Measurements from ENCODE around the gene ZNF260.
"Not testable (repeated sequence)": the region's sequence is repeated elsewhere in the genome, so short reads cannot be mapped to it uniquely, and the experiment has no call there.

The ZNF260 gene

GRCh38 chr19:36528194-36528920 is at the start of gene ZNF260:
Gene ZNF260, minus strand, starts transcription at chr19:36528271. Its CDS starts 13,033 bp downstream, at chr19:36515238.
- DNase-seq (ENCODE audit: low read depth), result peak; percentile 89

GRCh38 chr19:36577271-36577996 is 49.4 kb upstream of the ZNF260 start:
- no peak for DNase-seq (ENCODE audit: low read depth)

GRCh38 chr19:36574741-36575140 is 46.7 kb upstream of the ZNF260 start:
- no peak for DNase-seq (ENCODE audit: low read depth)

- DNase-seq (ENCODE audit: low read depth), result no peak
Measured at GRCh38 chr19:36573895-36574720, 46.0 kb upstream of the ZNF260 start.

GRCh38 chr19:36573020-36573894 is 45.2 kb upstream of the ZNF260 start, which contains the start of gene ZNF529:
Gene ZNF529, minus strand, starts transcription at chr19:36573292. Its CDS starts 946 bp downstream, at chr19:36572346.
- DNase-seq (ENCODE audit: low read depth), result no peak

- DNase-seq (ENCODE audit: low read depth), result no peak
Measured at GRCh38 chr19:36572593-36573019, 44.5 kb upstream of the ZNF260 start.

GRCh38 chr19:36564391-36564790 is 36.3 kb upstream of the ZNF260 start:
- no peak for DNase-seq (ENCODE audit: low read depth)

- no peak for DNase-seq (ENCODE audit: low read depth)
Measured at GRCh38 chr19:36547001-36547732, 19.1 kb upstream of the ZNF260 start.

GRCh38 chr19:36528921-36529518 is 949 bp upstream of the ZNF260 start:
- DNase-seq (ENCODE audit: low read depth), result no peak

GRCh38 chr19:36527873-36528193 is 238 bp downstream of the ZNF260 start:
- DNase-seq (ENCODE audit: low read depth), result no peak

GRCh38 chr19:36527341-36527740 is 730 bp downstream of the ZNF260 start:
- DNase-seq (ENCODE audit: low read depth), result no peak

- no peak for DNase-seq (ENCODE audit: low read depth)
Measured at GRCh38 chr19:36526581-36526980, 1.5 kb downstream of the ZNF260 start.

GRCh38 chr19:36524617-36525016 is 3.5 kb downstream of the ZNF260 start:
- DNase-seq (ENCODE audit: low read depth), result no peak

GRCh38 chr19:36514012-36514612 is 14.0 kb downstream of the ZNF260 start:
- DNase-seq (ENCODE audit: low read depth), result no peak

- DNase-seq (ENCODE audit: low read depth), result no peak
Measured at GRCh38 chr19:36508325-36508724, 19.7 kb downstream of the ZNF260 start.

GRCh38 chr19:36501973-36502372 is 26.1 kb downstream of the ZNF260 start:
- DNase-seq (ENCODE audit: low read depth), result no peak

- DNase-seq (ENCODE audit: low read depth), result no peak
Measured at GRCh38 chr19:36497001-36497400, 31.1 kb downstream of the ZNF260 start.

- DNase-seq (ENCODE audit: low read depth), result peak; percentile 31
Measured at GRCh38 chr19:36492689-36493453, 35.2 kb downstream of the ZNF260 start.

GRCh38 chr19:36490846-36491245 is 37.2 kb downstream of the ZNF260 start:
- not testable (repeated sequence) for DNase-seq (ENCODE audit: low read depth)

Measured in non-pigmented ciliary epithelial cell (primary cell).